Esophagus squamous epithelium (tissue), 5 donors: ENCODE data around the gene CTRL. TPM values are rescaled to one million over a fixed set of nuclear protein-coding genes. Genes with fewer than 3 reads are reported as not detected.

ENCODE experiments used
- DNase-seq: peaks from one replicate; lab custom pipeline; 2025; lab: John Stamatoyannopoulos, UW
- H3K27ac ChIP-seq, 4 donors: fragments of 200-600 bp; sonication (generic); one replicate each; pipeline ENCODE4 v1.5.1; 2016 to 2019; ENCODE audit warnings: mild to moderate bottlenecking in 1 of 4
- H3K27me3 ChIP-seq, 4 donors: fragments of 200-600 bp; sonication (generic); 1 replicate in 3 of 4; 2 replicates in 1 of 4; pipeline versions ENCODE4 v1.5.1 to v1.6.0; 2017 to 2021; ENCODE audit warnings: antibody characterized with exemption in 1 of 4
- H3K36me3 ChIP-seq, 3 donors: fragments of 200-600 bp; sonication (generic); one replicate each; pipeline ENCODE4 v1.5.1; 2016 to 2019
- H3K4me1 ChIP-seq, 3 donors: fragments of 200-600 bp; sonication (generic); one replicate each; pipeline ENCODE4 v1.5.1; 2017 to 2019
- H3K4me3 ChIP-seq, 4 donors: fragments of 200-600 bp; sonication (generic); 1 replicate in 3 of 4; 2 replicates in 1 of 4; pipeline ENCODE4 v1.5.1; 2016 to 2019; ENCODE audit warnings: mild to moderate bottlenecking in 2 of 4, moderate library complexity in 1 of 4
- H3K9me3 ChIP-seq, 3 donors: fragments of 200-600 bp; sonication (generic); one replicate each; pipeline ENCODE4 v1.5.1; 2016 to 2019
- POLR2A ChIP-seq, 4 donors: fragments of 450-650 bp; IDR thresholded peaks; one replicate each; pipeline ENCODE4 v1.6.1; 2017; ENCODE audit warnings: antibody characterized with exemption in 4 of 4, mild to moderate bottlenecking in 4 of 4, moderate library complexity in 3 of 4
- WGBS, 2 donors: methylation state at CpG; one replicate each; pipeline ENCODE4 v1.1.5; 2018; 5-methylcytosine and 5-hydroxymethylcytosine counted together
- intact Hi-C: fragments of 100-400 bp; cut with DNase I; formaldehyde crosslinking; loops from one replicate; pipeline ENCODE4 v1.15.0; 2022
- small RNA-seq, 4 donors: library from RNA; depleted of rRNA; stranded (forward); fragments of <200 nt; gene quantifications; one replicate each; pipeline ENCODE3, GENCODE V24; 2016
- total RNA-seq, 4 donors: library from RNA; depleted of rRNA; stranded (reverse); fragments of >200 nt; gene quantifications; one replicate each; pipeline ENCODE4 v1.1.0, GENCODE V29; 2016
- TF ChIP-seq, protein P1 (sequence below), 6 experiments: fragments of 450-650 bp in 4 of 6; fragments of 200-600 bp in 2 of 6; sonication (generic) in 2 of 6; IDR thresholded peaks; one replicate each; pipeline ENCODE4 v1.5.1; 2016 to 2019; ENCODE audit warnings: antibody characterized with exemption in 6 of 6, mild to moderate bottlenecking in 4 of 6, moderate library complexity in 4 of 6
- donor health status: DM: yes; HTN: yes; CAD: no.

The CTRL gene
- total RNA-seq, 4 donors from 2014 or later: 1.2 to 1.8 TPM; not detected in 2

DNA sequence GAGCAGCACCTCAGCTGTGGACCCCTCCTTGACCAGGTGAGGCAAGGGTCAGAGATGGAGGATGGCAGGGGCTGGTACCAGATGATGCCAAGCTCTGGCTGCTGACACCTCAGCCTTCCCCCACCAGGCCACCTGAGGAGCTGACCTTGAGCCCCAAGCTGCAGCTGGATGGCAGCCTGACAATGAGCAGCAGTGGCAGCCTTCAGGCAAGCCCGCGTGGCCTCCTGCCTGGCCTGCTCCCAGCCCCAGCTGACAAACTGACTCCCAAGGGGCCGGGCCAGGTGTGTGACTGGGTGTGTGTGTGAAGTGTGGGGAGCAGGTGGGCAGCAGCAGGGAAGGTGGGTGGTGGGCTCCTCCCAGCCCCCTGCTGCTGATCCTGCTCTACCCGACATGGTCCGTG, 51.7 kb downstream of the CTRL start:
- H3K4me3 ChIP-seq: no peak overlapping the region
- intact Hi-C loops: loop anchor here (5.0 kb wide), 1 partner anchor 42 kb away; no protein-coding TSS in a partner anchor
- H3K27me3 ChIP-seq: no peaks in the 10 kb centered on the region
- H3K9me3 ChIP-seq: no peaks in the 10 kb centered on the region
- no peak for DNase-seq
- no peak overlapping the region for H3K27ac ChIP-seq
- H3K4me1 ChIP-seq: peaks cover 12 to 26% (median 18%) of the 10 kb centered on the region in 3 donors
- H3K36me3 ChIP-seq: peaks cover 54 to 92% (median 75%) of the 10 kb centered on the region in 3 donors
- TF ChIP-seq POLR2A (IDR thresholded peaks at IDR 0.05): no peak
- TF ChIP-seq, protein P1, sequence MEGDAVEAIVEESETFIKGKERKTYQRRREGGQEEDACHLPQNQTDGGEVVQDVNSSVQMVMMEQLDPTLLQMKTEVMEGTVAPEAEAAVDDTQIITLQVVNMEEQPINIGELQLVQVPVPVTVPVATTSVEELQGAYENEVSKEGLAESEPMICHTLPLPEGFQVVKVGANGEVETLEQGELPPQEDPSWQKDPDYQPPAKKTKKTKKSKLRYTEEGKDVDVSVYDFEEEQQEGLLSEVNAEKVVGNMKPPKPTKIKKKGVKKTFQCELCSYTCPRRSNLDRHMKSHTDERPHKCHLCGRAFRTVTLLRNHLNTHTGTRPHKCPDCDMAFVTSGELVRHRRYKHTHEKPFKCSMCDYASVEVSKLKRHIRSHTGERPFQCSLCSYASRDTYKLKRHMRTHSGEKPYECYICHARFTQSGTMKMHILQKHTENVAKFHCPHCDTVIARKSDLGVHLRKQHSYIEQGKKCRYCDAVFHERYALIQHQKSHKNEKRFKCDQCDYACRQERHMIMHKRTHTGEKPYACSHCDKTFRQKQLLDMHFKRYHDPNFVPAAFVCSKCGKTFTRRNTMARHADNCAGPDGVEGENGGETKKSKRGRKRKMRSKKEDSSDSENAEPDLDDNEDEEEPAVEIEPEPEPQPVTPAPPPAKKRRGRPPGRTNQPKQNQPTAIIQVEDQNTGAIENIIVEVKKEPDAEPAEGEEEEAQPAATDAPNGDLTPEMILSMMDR (IDR thresholded peaks at IDR 0.05): no peak
- 83 to 86% methylated on average over 2 to 3 of the region's 5 CpGs for WGBS, 2 donors

Small RNA genes within 50 kb of the gene (small RNA-seq; reads per million reads assigned to genes)
- gene NRN1L: 0 reads per million in 4 donors

Other genes starting within 250 kb of the CTRL start
- 10 to 100 TPM; 26.1 to 63.3 (median 37.3) TPM for gene GFOD2, start 212.5 kb downstream of the CTRL start, total RNA-seq
- 10 to 100 TPM in 2 of 4 donors, 1 to 10 TPM in 2; 6.4 to 12.9 (median 10.8) TPM for gene RANBP10, start 125.3 kb downstream of the CTRL start, total RNA-seq
- under 1 TPM; 0.15 to 0.97 (median 0.72) TPM for gene TSNAXIP1, start 125.0 kb downstream of the CTRL start, total RNA-seq
- gene THAP11, start 89.5 kb downstream of the CTRL start, total RNA-seq: 10 to 100 TPM; 35.8 to 48.8 (median 42.1) TPM
- 10 to 100 TPM; 41.4 to 85.1 (median 63.7) TPM for gene NUTF2, start 84.9 kb downstream of the CTRL start, total RNA-seq
- 10 to 100 TPM; 12.3 to 42.7 (median 19.6) TPM for gene CENPT, start 84.2 kb downstream of the CTRL start, total RNA-seq
- 10 to 100 TPM; 26.5 to 46.9 (median 37.0) TPM for gene EDC4, start 58.8 kb downstream of the CTRL start, total RNA-seq
- gene NRN1L, start 47.0 kb downstream of the CTRL start, total RNA-seq: under 1 TPM in 2 of 4 donors, not detected in 2; 0.57 to 0.99 TPM
- gene PSKH1, start 38.6 kb downstream of the CTRL start, total RNA-seq: 10 to 100 TPM in 3 of 4 donors, 1 to 10 TPM in 1; 8.5 to 18.3 (median 13.8) TPM
- gene PSMB10, start 5.0 kb upstream of the CTRL start, total RNA-seq: 10 to 100 TPM; 20.7 to 28.4 (median 25.3) TPM
- gene LCAT, start 12.3 kb upstream of the CTRL start, total RNA-seq: 10 to 100 TPM in 1 of 4 donors, 1 to 10 TPM in 3; 1.2 to 12.4 (median 3.8) TPM
- gene SLC12A4, start 36.8 kb upstream of the CTRL start, total RNA-seq: 10 to 100 TPM in 2 of 4 donors, 1 to 10 TPM in 2; 7.4 to 29.8 (median 18.2) TPM
- not detected for gene DPEP3, start 48.6 kb upstream of the CTRL start, total RNA-seq
- gene DPEP2, start 67.6 kb upstream of the CTRL start, total RNA-seq: 1 to 10 TPM in 2 of 4 donors, under 1 TPM in 1, not detected in 1; 0.18 to 6.2 (median 4.0) TPM
- gene DPEP2NB, start 84.0 kb upstream of the CTRL start, total RNA-seq: not detected
- 10 to 100 TPM in 3 of 4 donors, 1 to 10 TPM in 1; 9.7 to 12.8 (median 11.6) TPM for gene DDX28, start 91.4 kb upstream of the CTRL start, total RNA-seq
- 10 to 100 TPM in 3 of 4 donors, 1 to 10 TPM in 1; 9.9 to 26.1 (median 14.7) TPM for gene DUS2, start 91.4 kb upstream of the CTRL start, total RNA-seq
- gene NFATC3, start 153.5 kb upstream of the CTRL start, total RNA-seq: 10 to 100 TPM; 18.6 to 30.9 (median 20.5) TPM